Measurements from ENCODE around the gene CCPG1.

CCPG1 gene

DNA sequence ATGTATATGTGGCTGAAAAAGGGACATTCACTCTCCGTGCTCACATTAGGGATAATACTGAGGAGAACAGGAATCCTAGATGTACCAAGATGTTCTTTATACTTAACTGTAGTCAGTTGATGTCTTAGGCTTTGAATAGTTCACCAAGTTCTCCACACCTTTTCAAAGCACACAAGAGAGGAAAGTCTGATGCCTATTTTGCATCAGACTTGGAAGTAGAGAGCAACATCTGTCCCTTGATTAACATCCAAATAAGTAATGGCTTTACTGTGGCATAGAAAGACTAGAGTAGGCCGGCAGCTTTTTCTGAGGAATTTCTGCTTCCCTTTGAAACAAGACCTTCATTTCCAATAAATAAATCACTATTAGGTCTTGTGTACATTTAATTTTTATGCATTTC is 55.1 kb downstream of the CCPG1 start:
- H2BK15ac ChIP-seq (ENCODE audit: low read length), result no peak overlapping the region
- H3K9ac ChIP-seq (ENCODE audit: low read depth, low read length, poor library complexity), result no peak overlapping the region
- no peak overlapping the region for H3K4me2 ChIP-seq (ENCODE audit: insufficient read depth, low read length, poor library complexity, severe bottlenecking)
- H3K14ac ChIP-seq (ENCODE audit: low read length), result no peak overlapping the region
- no peak overlapping the region for H3K18ac ChIP-seq (ENCODE audit: low read length)
- H3K9me3 ChIP-seq (replicated peaks in 1 of 2; ENCODE audit: control insufficient read depth in 2 of 2, insufficient read depth in 1 of 2, low read depth in 1 of 2, low read length in 2 of 2), result peaks cover 0 to 5% of the 10 kb centered on the region in 2 donors
- DNase-seq (ENCODE audit: low spot score), result no peak
- no peak overlapping the region for H2BK120ac ChIP-seq (ENCODE audit: low read depth, low read length)
- no peaks in the 10 kb centered on the region for H3K79me1 ChIP-seq (ENCODE audit: low read depth, low read length)
- no peak overlapping the region for H3K4me3 ChIP-seq (ENCODE audit: low read length in 2 of 2)
- no peak overlapping the region for H4K91ac ChIP-seq (ENCODE audit: low read depth, low read length, poor library complexity)
- no peaks in the 10 kb centered on the region for H3K4me1 ChIP-seq (ENCODE audit: control insufficient read depth in 2 of 2, insufficient read depth in 1 of 2, low read depth in 1 of 2, low read length in 2 of 2)
- H3K27ac ChIP-seq (replicated peaks; ENCODE audit: low read length), result no peak overlapping the region
- no peak overlapping the region for H2BK12ac ChIP-seq (ENCODE audit: low read length)
- no peaks in the 10 kb centered on the region for H3K36me3 ChIP-seq (replicated peaks in 1 of 2; ENCODE audit: control insufficient read depth in 2 of 2, insufficient read depth in 2 of 2, low read length in 2 of 2)
- no peak overlapping the region for H2AK5ac ChIP-seq (ENCODE audit: low read depth, low read length)
- whole genome bisulfite sequencing, 2 donors (ENCODE audit: extremely low coverage in 2 of 2, insufficient read length in 2 of 2, insufficient replicate concordance in 1 of 2), result no CpG with 5 or more reads among the region's 2 CpGs
- no peak overlapping the region for H2BK5ac ChIP-seq (ENCODE audit: low read length)
- H3K4ac ChIP-seq (ENCODE audit: low read length), result no peak overlapping the region
- no peak overlapping the region for H4K8ac ChIP-seq (ENCODE audit: low read depth, low read length)
- no peak overlapping the region for H3K23ac ChIP-seq (ENCODE audit: low read depth, low read length, poor library complexity)
- H3K27me3 ChIP-seq (ENCODE audit: control insufficient read depth in 3 of 3, insufficient read depth in 3 of 3, low read depth in 1 of 3, low read length in 3 of 3), result no peaks in the 10 kb centered on the region
- H2AFZ ChIP-seq (ENCODE audit: low read length), result no peak overlapping the region

DNA sequence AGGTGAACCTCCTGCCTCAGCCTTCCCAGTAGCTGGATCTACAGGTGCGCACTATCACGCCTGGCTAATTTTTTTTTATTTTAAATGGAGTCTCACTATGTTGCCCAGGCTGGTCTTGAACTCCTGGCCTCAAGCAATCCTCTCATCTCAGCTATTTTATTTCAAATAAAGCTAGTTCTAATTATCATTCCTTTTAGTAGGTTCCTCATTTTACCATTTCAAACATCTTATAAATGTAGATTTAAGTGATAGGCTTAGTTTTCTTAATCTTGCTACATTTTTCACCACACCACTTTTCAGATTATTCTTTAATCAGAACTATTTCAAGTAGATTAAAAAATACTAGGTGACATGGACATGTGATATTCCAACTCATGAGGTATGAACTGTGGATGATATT is 58.9 kb downstream of the CCPG1 start:
- Histone ChIP-seq H4K91ac (ENCODE audit: low read depth, low read length, poor library complexity) (no peak overlapping the region), H4K8ac (ENCODE audit: low read depth, low read length) (no peak overlapping the region), H3K14ac (ENCODE audit: low read length) (no peak overlapping the region), H3K27ac (replicated peaks; ENCODE audit: low read length) (no peak overlapping the region), H3K36me3 (replicated peaks in 1 of 2; ENCODE audit: control insufficient read depth in 2 of 2, insufficient read depth in 2 of 2, low read length in 2 of 2) (no peaks in the 10 kb centered on the region), H2AK5ac (ENCODE audit: low read depth, low read length) (no peak overlapping the region), H3K9ac (ENCODE audit: low read depth, low read length, poor library complexity) (no peak overlapping the region), H3K4ac (ENCODE audit: low read length) (no peak overlapping the region), H3K4me3 (ENCODE audit: low read length in 2 of 2) (no peak overlapping the region), H3K79me1 (ENCODE audit: low read depth, low read length) (no peaks in the 10 kb centered on the region), H3K23ac (ENCODE audit: low read depth, low read length, poor library complexity) (no peak overlapping the region), H2BK120ac (ENCODE audit: low read depth, low read length) (no peak overlapping the region), H2AFZ (ENCODE audit: low read length) (no peak overlapping the region), H2BK15ac (ENCODE audit: low read length) (no peak overlapping the region), H3K4me1 (ENCODE audit: control insufficient read depth in 2 of 2, insufficient read depth in 1 of 2, low read depth in 1 of 2, low read length in 2 of 2) (no peaks in the 10 kb centered on the region), H3K18ac (ENCODE audit: low read length) (no peak overlapping the region), H3K27me3 (ENCODE audit: control insufficient read depth in 3 of 3, insufficient read depth in 3 of 3, low read depth in 1 of 3, low read length in 3 of 3) (no peaks in the 10 kb centered on the region), H2BK5ac (ENCODE audit: low read length) (no peak overlapping the region), H3K4me2 (ENCODE audit: insufficient read depth, low read length, poor library complexity, severe bottlenecking) (no peak overlapping the region), H2BK12ac (ENCODE audit: low read length) (no peak overlapping the region), H3K9me3 (replicated peaks in 1 of 2; ENCODE audit: control insufficient read depth in 2 of 2, insufficient read depth in 1 of 2, low read depth in 1 of 2, low read length in 2 of 2) (peaks cover 0 to 5% of the 10 kb centered on the region in 2 donors)
- no CpG with 5 or more reads among the region's 2 CpGs for WGBS, 2 donors (ENCODE audit: extremely low coverage in 2 of 2, insufficient read length in 2 of 2, insufficient replicate concordance in 1 of 2)
- no peak for DNase-seq (ENCODE audit: low spot score)

DNA sequence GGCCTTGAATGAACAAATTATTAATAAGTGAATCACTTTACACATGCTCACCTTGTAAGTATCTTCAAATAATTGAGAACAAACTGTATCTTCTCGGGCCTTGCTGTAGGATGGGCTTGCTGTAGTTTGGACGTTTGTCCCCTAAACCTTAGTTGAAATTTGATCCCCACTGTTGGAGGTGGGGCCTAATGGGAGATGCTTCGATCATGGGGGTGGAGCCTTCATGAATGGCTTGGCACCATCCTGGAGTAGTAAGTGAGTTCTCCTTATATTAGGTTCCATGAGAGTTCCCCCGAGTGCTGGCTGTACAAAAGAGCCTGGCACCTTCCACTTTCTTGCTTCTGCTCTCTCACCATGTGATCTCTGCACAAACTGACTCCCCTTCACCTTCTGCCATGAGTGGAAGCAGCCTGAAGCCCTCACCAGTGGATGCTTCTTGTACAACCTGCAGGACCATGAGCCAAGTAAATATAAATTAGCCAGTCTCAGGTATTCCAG is 59.8 kb downstream of the CCPG1 start:
- no peak overlapping the region for H3K4me2 ChIP-seq (ENCODE audit: insufficient read depth, low read length, poor library complexity, severe bottlenecking)
- H2BK120ac ChIP-seq (ENCODE audit: low read depth, low read length), result no peak overlapping the region
- no peak overlapping the region for H2AK5ac ChIP-seq (ENCODE audit: low read depth, low read length)
- no peak overlapping the region for H3K18ac ChIP-seq (ENCODE audit: low read length)
- H4K8ac ChIP-seq (ENCODE audit: low read depth, low read length), result no peak overlapping the region
- H3K9ac ChIP-seq (ENCODE audit: low read depth, low read length, poor library complexity), result no peak overlapping the region
- H3K79me1 ChIP-seq (ENCODE audit: low read depth, low read length), result no peaks in the 10 kb centered on the region
- no peak overlapping the region for H2BK12ac ChIP-seq (ENCODE audit: low read length)
- H3K4me3 ChIP-seq (ENCODE audit: low read length in 2 of 2), result no peak overlapping the region
- H3K14ac ChIP-seq (ENCODE audit: low read length), result no peak overlapping the region
- H3K4me1 ChIP-seq (ENCODE audit: control insufficient read depth in 2 of 2, insufficient read depth in 1 of 2, low read depth in 1 of 2, low read length in 2 of 2), result peaks cover 0 to under 1% of the 10 kb centered on the region in 2 donors
- H4K91ac ChIP-seq (ENCODE audit: low read depth, low read length, poor library complexity), result no peak overlapping the region
- no peak overlapping the region for H3K4ac ChIP-seq (ENCODE audit: low read length)
- H3K36me3 ChIP-seq (replicated peaks in 1 of 2; ENCODE audit: control insufficient read depth in 2 of 2, insufficient read depth in 2 of 2, low read length in 2 of 2), result no peaks in the 10 kb centered on the region
- no peak overlapping the region for H2BK5ac ChIP-seq (ENCODE audit: low read length)
- peaks cover 0 to 5% of the 10 kb centered on the region in 2 donors for H3K9me3 ChIP-seq (replicated peaks in 1 of 2; ENCODE audit: control insufficient read depth in 2 of 2, insufficient read depth in 1 of 2, low read depth in 1 of 2, low read length in 2 of 2)
- no peak overlapping the region for H2AFZ ChIP-seq (ENCODE audit: low read length)
- H3K27me3 ChIP-seq (ENCODE audit: control insufficient read depth in 3 of 3, insufficient read depth in 3 of 3, low read depth in 1 of 3, low read length in 3 of 3), result no peaks in the 10 kb centered on the region
- H3K23ac ChIP-seq (ENCODE audit: low read depth, low read length, poor library complexity), result no peak overlapping the region
- no CpG with 5 or more reads among the region's 4 CpGs for WGBS, 2 donors (ENCODE audit: extremely low coverage in 2 of 2, insufficient read length in 2 of 2, insufficient replicate concordance in 1 of 2)
- no peak for DNase-seq (ENCODE audit: low spot score)
- no peak overlapping the region for H2BK15ac ChIP-seq (ENCODE audit: low read length)
- H3K27ac ChIP-seq (replicated peaks; ENCODE audit: low read length), result no peak overlapping the region

DNA sequence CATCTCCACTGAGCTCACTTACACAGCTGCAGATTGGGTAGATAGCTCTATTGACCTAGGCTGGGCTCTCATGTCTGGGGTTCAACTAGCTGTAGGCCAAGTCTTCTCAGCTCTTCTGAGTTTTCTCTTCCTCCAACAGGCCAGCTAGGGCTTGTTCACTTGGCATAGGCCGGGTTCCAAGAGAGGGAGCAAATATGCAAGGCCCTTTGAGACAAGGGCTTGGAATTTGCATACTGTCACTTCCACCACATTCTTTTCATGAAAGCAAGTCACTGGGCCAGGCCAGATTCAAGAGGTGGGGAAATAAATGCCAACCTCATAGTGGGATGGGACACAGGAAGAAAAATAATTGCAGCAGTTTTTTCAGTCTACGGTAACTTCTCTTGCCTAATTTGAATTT is 64.0 kb downstream of the CCPG1 start:
- peak overlapping the region; percentile 31 for H2AFZ ChIP-seq (ENCODE audit: low read length)
- no peaks in the 10 kb centered on the region for H3K9me3 ChIP-seq (replicated peaks in 1 of 2; ENCODE audit: control insufficient read depth in 2 of 2, insufficient read depth in 1 of 2, low read depth in 1 of 2, low read length in 2 of 2)
- peak; percentile 18 for DNase-seq (ENCODE audit: low spot score)
- H3K4me1 ChIP-seq (ENCODE audit: control insufficient read depth in 2 of 2, insufficient read depth in 1 of 2, low read depth in 1 of 2, low read length in 2 of 2), result peaks cover 0 to 4% of the 10 kb centered on the region in 2 donors
- H3K23ac ChIP-seq (ENCODE audit: low read depth, low read length, poor library complexity), result no peak overlapping the region
- no peak overlapping the region for H3K27ac ChIP-seq (replicated peaks; ENCODE audit: low read length)
- no peak overlapping the region for H2BK120ac ChIP-seq (ENCODE audit: low read depth, low read length)
- H4K91ac ChIP-seq (ENCODE audit: low read depth, low read length, poor library complexity), result no peak overlapping the region
- WGBS, 2 donors (ENCODE audit: extremely low coverage in 2 of 2, insufficient read length in 2 of 2, insufficient replicate concordance in 1 of 2), result no CpG with 5 or more reads among the region's 2 CpGs
- no peaks in the 10 kb centered on the region for H3K36me3 ChIP-seq (replicated peaks in 1 of 2; ENCODE audit: control insufficient read depth in 2 of 2, insufficient read depth in 2 of 2, low read length in 2 of 2)
- no peaks in the 10 kb centered on the region for H3K27me3 ChIP-seq (ENCODE audit: control insufficient read depth in 3 of 3, insufficient read depth in 3 of 3, low read depth in 1 of 3, low read length in 3 of 3)
- H2BK15ac ChIP-seq (ENCODE audit: low read length), result no peak overlapping the region
- H3K9ac ChIP-seq (ENCODE audit: low read depth, low read length, poor library complexity), result no peak overlapping the region
- H2BK12ac ChIP-seq (ENCODE audit: low read length), result no peak overlapping the region
- H3K4me3 ChIP-seq (ENCODE audit: low read length in 2 of 2), result no peak overlapping the region
- H4K8ac ChIP-seq (ENCODE audit: low read depth, low read length), result no peak overlapping the region
- H3K4me2 ChIP-seq (ENCODE audit: insufficient read depth, low read length, poor library complexity, severe bottlenecking), result no peak overlapping the region
- no peak overlapping the region for H3K14ac ChIP-seq (ENCODE audit: low read length)
- no peak overlapping the region for H2AK5ac ChIP-seq (ENCODE audit: low read depth, low read length)
- H3K4ac ChIP-seq (ENCODE audit: low read length), result no peak overlapping the region
- no peaks in the 10 kb centered on the region for H3K79me1 ChIP-seq (ENCODE audit: low read depth, low read length)
- no peak overlapping the region for H2BK5ac ChIP-seq (ENCODE audit: low read length)
- H3K18ac ChIP-seq (ENCODE audit: low read length), result no peak overlapping the region
